ENCODE results near the gene RSPH9. TPM values are rescaled to one million over a fixed set of nuclear protein-coding genes. Genes with fewer than 3 reads are reported as not detected.
"Not testable (repeated sequence)": the region's sequence is repeated elsewhere in the genome, so short reads cannot be mapped to it uniquely, and the experiment has no call there.

The RSPH9 gene
- total RNA-seq, 1 donor from 2014 or later, result 0.22 TPM

DNA sequence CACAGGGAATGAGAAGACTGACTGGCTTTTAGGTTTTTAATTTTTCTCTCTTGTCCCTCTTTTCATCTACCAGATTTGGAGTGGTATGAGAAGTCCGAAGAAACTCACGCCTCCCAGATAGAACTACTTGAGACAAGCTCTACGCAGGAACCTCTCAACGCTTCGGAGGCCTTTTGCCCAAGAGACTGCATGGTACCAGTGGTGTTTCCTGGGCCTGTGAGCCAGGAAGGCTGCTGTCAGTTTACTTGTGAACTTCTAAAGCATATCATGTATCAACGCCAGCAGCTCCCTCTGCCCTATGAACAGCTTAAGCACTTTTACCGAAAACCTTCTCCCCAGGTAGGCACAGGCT lies 8.6 kb upstream of the RSPH9 start:
- Mint-ChIP-seq H3K27ac (ENCODE audit: unreplicated experiment) (peak overlapping the region; percentile 91), H3K4me1 (ENCODE audit: low read depth) (peaks cover 28% of the 10 kb centered on the region), H3K36me3 (ENCODE audit: low read depth) (peaks cover 15% of the 10 kb centered on the region), H3K27me3 (ENCODE audit: low read depth) (no peaks in the 10 kb centered on the region), H3K4me3 (ENCODE audit: unreplicated experiment) (peak overlapping the region; percentile 99), H3K9me3 (ENCODE audit: low read depth) (no peaks in the 10 kb centered on the region)
- DNase-seq (ENCODE audit: low spot score), result peak; percentile 8
- TF ChIP-seq, protein P1, sequence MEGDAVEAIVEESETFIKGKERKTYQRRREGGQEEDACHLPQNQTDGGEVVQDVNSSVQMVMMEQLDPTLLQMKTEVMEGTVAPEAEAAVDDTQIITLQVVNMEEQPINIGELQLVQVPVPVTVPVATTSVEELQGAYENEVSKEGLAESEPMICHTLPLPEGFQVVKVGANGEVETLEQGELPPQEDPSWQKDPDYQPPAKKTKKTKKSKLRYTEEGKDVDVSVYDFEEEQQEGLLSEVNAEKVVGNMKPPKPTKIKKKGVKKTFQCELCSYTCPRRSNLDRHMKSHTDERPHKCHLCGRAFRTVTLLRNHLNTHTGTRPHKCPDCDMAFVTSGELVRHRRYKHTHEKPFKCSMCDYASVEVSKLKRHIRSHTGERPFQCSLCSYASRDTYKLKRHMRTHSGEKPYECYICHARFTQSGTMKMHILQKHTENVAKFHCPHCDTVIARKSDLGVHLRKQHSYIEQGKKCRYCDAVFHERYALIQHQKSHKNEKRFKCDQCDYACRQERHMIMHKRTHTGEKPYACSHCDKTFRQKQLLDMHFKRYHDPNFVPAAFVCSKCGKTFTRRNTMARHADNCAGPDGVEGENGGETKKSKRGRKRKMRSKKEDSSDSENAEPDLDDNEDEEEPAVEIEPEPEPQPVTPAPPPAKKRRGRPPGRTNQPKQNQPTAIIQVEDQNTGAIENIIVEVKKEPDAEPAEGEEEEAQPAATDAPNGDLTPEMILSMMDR (IDR thresholded peaks at IDR 0.05), result no peak

DNA sequence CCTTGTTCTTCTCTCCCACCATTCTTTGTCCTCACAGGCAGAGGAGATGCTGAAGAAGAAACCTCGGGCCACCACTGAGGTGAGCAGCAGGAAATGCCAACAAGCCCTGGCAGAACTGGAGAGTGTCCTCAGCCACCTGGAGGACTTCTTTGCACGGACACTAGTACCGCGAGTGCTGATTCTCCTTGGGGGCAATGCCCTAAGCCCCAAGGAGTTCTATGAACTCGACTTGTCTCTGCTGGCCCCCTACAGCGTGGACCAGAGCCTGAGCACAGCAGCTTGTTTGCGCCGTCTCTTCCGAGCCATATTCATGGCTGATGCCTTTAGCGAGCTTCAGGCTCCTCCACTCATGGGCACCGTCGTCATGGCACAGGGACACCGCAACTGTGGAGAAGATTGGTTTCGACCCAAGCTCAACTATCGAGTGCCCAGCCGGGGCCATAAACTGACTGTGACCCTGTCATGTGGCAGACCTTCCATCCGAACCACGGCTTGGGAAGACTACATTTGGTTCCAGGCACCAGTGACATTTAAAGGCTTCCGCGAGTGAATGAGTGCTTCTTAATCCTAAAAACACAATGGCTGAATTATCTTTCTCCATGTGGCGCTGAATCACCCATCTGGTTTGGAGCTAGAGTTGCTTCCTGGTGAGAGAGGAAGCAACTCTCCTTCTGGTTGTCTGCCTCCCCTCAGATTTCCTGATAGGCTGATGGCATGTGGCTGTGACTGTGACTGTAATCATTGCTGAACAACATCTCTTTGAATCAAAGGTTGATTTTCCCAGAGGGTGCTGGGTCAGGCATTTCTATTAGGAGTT lies 4.6 kb upstream of the RSPH9 start:
- TF ChIP-seq, protein P1 (IDR thresholded peaks at IDR 0.05), result no peak
- Mint-ChIP-seq H3K9me3 (ENCODE audit: low read depth) (no peaks in the 10 kb centered on the region), H3K27ac (ENCODE audit: unreplicated experiment) (no peak overlapping the region), H3K36me3 (ENCODE audit: low read depth) (peaks cover 18% of the 10 kb centered on the region), H3K27me3 (ENCODE audit: low read depth) (no peaks in the 10 kb centered on the region), H3K4me3 (ENCODE audit: unreplicated experiment) (no peak overlapping the region), H3K4me1 (ENCODE audit: low read depth) (peaks cover 27% of the 10 kb centered on the region)
- no peak for DNase-seq (ENCODE audit: low spot score)

DNA sequence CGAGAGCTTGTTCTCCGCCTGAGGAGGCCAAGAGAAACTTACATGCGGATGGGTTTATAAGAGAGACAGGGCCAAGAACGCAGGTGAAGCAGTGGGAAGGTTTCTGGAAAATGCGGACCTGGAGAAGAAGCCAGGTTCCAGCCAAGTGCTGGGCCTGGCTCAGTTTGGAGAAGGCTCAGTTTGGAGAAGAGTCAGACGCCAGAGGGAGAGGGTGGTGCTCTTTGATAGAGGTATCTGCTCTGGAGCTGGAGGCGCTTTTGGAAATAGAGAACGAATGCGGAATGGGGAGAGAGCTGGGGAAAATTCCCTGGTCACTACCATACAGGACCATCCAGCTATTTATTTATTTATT lies 753 bp downstream of the RSPH9 start:
- H3K27me3 Mint-ChIP-seq (ENCODE audit: low read depth), result no peaks in the 10 kb centered on the region
- H3K4me1 Mint-ChIP-seq (ENCODE audit: low read depth), result peaks cover 4% of the 10 kb centered on the region
- TF ChIP-seq, protein P1 (IDR thresholded peaks at IDR 0.05), result no peak
- no peaks in the 10 kb centered on the region for H3K9me3 Mint-ChIP-seq (ENCODE audit: low read depth)
- peak overlapping the region; percentile 62 for H3K27ac Mint-ChIP-seq (ENCODE audit: unreplicated experiment)
- H3K4me3 Mint-ChIP-seq (ENCODE audit: unreplicated experiment), result peak overlapping the region; percentile 73
- H3K36me3 Mint-ChIP-seq (ENCODE audit: low read depth), result peaks cover 4% of the 10 kb centered on the region
- no peak for DNase-seq (ENCODE audit: low spot score)

DNA sequence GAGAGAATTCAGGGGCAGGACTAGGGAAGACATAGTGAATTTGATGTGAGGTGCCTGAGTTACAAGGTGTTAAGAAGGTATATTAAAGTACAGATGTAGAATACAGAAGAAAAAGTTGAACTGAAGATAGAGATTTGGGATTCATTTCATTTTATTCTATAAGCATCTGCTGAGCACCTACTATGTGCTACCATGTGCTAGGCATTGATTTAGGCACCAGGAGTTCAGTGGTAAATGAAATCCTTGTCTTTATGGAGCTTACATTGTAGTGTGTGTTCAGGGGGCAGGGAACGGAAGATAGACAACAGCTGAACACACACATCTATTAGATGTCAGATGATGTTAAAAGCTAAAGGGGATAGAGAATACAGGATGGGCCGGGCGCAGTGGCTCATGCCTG lies 2.8 kb downstream of the RSPH9 start:
- TF ChIP-seq, protein P1 (IDR thresholded peaks at IDR 0.05), result no peak
- Mint-ChIP-seq H3K36me3 (ENCODE audit: low read depth) (no peaks in the 10 kb centered on the region), H3K9me3 (ENCODE audit: low read depth) (no peaks in the 10 kb centered on the region), H3K4me3 (ENCODE audit: unreplicated experiment) (no peak overlapping the region), H3K27ac (ENCODE audit: unreplicated experiment) (no peak overlapping the region), H3K4me1 (ENCODE audit: low read depth) (peaks cover 4% of the 10 kb centered on the region), H3K27me3 (ENCODE audit: low read depth) (no peaks in the 10 kb centered on the region)
- no peak for DNase-seq (ENCODE audit: low spot score)

DNA sequence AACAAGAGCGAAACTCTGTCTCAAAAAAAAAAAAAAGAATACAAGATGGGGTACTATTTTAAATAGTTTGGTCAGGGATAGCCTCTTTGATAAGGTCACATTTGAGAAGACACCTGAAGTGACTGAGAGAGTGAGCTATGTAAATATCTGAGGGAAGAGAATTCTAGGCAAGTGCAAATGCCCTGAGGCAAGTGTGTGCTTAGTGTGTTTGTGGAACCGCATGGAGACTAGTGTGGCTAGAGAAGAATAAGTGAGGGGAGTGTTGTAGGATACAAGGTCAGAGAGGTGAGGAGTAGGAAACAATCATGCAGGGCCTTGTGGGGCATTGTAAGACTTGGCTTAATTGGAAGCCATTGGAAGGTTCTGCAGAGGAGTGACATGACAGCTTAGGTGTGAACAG lies 3.4 kb downstream of the RSPH9 start:
- H3K9me3 Mint-ChIP-seq (ENCODE audit: low read depth), result no peaks in the 10 kb centered on the region
- no peak overlapping the region for H3K27ac Mint-ChIP-seq (ENCODE audit: unreplicated experiment)
- no peak overlapping the region for H3K4me3 Mint-ChIP-seq (ENCODE audit: unreplicated experiment)
- H3K36me3 Mint-ChIP-seq (ENCODE audit: low read depth), result no peaks in the 10 kb centered on the region
- DNase-seq (ENCODE audit: low spot score), result no peak
- H3K4me1 Mint-ChIP-seq (ENCODE audit: low read depth), result peaks cover 4% of the 10 kb centered on the region
- TF ChIP-seq, protein P1 (IDR thresholded peaks at IDR 0.05), result no peak
- no peaks in the 10 kb centered on the region for H3K27me3 Mint-ChIP-seq (ENCODE audit: low read depth)

DNA sequence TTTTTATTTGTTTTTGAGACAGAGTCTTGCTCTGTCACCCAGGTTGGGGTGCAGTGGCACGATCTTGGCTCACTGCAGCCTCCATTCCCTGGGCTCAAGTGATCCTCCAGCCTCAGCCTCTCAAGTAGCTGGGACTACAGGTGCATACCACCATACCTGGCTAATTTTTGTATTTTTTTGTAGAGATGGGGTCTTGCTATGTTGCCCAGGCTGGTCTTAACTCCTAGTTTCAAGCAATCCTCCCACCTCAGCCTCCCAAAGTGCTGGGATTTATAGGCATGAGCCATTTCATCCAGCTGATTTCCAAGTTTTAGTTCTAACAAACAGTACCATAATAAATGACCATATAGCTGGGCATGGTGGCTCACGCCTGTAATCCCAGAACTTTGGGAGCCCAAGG lies 8.0 kb downstream of the RSPH9 start:
- H3K4me3 Mint-ChIP-seq (ENCODE audit: unreplicated experiment); H3K4me1 Mint-ChIP-seq (ENCODE audit: low read depth); H3K36me3 Mint-ChIP-seq (ENCODE audit: low read depth); H3K27me3 Mint-ChIP-seq (ENCODE audit: low read depth); H3K9me3 Mint-ChIP-seq (ENCODE audit: low read depth); DNase-seq (ENCODE audit: low spot score); H3K27ac Mint-ChIP-seq (ENCODE audit: unreplicated experiment): not testable (repeated sequence)
